Effector CD8-positive, alpha-beta T cell (primary cell): ENCODE measurements around the gene PAM16.
"Not testable (repeated sequence)": the region's sequence is repeated elsewhere in the genome, so short reads cannot be mapped to it uniquely, and the experiment has no call there.

Experiments used
- DNase-seq: peaks from one replicate; lab custom pipeline; 2025; lab: John Stamatoyannopoulos, UW
- total RNA-seq, 4 experiments: gene quantifications; one replicate each; lab custom pipeline; 2026; lab: John Stamatoyannopoulos, UW

Gene PAM16
- total RNA-seq: 1.5 to 3.7 (median 2.6) reads per million in 4 experiments

DNA sequence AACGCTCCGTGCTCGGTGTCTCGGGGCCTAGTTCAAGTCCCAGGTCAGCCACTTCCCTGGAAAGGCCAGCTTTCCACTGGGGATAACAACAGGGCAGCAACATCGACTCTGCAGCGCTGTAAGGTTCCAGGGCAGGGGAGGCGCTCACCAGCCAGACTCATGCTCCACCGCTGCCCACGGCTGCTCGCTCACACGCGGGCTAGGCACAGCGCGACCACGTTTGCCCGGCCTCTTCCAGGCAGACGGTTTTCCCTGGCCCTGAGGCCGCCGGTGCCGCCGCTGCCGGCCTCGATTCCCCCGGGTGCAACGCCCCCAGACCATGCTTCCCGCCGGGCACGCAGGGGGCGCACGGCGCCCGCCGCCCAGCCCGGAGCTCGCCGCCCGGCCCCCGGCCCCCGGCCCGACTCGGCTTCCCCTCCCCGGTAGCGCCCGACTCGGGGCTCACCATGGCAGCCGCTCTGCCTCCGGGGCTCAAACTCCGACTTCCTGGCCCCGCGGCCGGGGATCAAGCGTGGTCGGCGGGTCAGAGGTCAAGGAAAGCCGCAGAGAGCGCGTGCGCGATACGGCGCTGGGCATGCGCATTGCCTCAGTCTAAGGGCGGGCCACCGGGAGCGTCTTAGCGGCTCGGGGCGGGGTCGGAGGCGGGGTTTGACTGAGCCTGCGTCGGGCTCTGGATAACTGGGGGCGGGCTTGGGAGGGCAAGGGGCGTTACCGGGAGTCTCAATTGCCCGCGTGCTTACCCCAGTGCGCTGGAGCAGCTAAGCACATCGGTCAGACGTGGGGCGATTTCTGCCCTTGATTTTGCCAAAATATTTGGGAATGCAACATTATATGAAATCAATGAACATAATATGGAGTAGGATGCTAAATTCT, at the start of gene PAM16:
Gene PAM16, minus strand, starts transcription at position 535 of the 873 bp plus-strand sequence. Its CDS starts 87 bp downstream, at position 448.
- DNase-seq: peak; percentile 98

GRCh38 chr16:4399001-4399730, 48.0 kb upstream of the PAM16 start:
- DNase-seq: no peak

DNA sequence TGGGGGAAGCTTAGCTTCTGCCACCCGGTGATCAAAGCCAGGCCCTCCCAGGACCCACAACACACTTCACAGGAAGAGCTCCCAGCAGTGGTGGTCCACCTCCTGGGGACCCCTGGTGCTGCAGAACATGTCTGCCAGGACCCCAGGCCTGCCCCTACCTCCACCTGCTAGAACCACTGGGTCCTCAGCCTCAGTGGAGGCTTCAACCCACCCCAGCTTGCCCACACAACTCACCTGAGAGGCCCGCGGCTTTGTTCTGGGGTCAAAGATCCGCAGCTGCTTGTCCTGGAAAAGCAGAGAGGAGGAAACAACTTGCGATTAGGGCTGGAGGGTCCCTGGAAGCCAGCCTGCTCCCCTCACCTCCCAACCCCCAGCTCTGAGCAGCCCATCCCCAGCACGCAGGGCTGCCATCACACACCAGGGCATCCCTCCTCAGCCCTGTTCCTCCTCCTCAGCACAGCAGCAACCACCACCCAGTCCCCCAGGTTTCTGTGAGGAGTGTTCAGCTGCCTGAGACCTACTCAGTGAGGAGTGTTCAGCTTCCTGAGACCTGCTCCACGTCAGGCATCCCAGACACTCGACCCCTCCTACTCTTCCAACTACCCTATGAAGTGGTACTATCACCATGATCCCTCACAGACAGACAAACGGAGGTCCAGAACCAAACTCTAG, 44.1 kb upstream of the PAM16 start:
- no peak for DNase-seq

GRCh38 chr16:4393850-4394249, 42.7 kb upstream of the PAM16 start:
- DNase-seq: not testable (repeated sequence)

DNA sequence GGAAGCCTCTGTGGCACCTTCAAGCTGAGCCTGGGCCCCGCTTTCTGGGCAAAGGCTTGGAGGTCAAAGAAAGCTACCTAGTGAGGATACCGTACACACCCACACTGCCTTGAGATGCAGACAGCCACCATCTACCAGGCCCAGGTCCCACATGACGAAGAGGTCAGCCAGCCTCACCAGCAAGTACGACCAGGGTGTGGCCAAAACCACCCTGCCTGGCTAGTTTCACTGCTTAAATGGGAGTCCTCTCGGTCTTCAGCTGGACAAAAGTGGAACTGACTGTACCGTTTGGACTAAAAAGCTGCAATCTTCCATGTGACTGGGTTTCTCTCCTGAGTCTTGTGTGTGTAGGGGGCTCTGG, 42.1 kb upstream of the PAM16 start:
- no peak for DNase-seq

DNA sequence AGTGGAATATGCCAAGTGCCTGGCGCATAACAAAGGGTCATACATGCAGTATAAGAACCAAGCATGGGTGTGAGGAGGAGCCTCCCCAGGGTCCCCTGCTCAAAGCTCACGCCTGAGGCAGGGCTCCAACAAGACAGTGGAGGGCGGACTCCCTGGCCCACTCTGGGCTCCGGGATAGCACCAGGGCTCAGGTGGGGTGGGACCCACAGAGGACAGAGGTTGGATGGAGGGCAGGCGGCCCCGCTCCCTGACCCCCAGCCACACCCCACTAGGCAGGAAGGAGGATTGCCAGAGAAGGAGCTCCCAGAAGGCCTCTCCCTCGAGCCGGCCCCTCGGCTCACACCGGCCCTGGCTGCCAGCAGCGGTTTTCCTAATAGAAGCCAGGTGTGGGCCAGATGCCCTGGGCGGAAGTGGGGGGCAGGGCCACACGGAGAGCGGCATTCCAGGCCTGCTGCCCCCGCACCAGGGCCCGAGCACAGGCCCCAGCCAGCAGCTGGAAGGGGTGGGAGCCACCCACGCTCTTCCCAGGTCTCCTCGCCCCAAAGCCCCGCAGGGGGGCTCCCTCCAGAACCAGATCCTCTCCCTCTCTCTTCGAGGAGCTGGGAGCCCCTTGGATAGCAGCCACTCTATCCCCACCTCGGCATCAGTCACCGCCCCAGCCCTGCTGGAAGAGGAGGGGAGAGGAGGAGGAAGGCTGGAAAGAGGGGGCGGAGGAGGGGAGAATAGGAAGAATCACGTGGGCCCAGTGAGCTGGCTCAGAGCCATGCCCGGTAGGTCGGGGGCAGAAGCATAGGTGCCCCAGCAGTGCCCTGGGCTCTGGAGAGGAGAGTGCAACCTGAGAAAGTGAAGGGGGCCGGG, 41.5 kb upstream of the PAM16 start:
- DNase-seq: no peak

DNA sequence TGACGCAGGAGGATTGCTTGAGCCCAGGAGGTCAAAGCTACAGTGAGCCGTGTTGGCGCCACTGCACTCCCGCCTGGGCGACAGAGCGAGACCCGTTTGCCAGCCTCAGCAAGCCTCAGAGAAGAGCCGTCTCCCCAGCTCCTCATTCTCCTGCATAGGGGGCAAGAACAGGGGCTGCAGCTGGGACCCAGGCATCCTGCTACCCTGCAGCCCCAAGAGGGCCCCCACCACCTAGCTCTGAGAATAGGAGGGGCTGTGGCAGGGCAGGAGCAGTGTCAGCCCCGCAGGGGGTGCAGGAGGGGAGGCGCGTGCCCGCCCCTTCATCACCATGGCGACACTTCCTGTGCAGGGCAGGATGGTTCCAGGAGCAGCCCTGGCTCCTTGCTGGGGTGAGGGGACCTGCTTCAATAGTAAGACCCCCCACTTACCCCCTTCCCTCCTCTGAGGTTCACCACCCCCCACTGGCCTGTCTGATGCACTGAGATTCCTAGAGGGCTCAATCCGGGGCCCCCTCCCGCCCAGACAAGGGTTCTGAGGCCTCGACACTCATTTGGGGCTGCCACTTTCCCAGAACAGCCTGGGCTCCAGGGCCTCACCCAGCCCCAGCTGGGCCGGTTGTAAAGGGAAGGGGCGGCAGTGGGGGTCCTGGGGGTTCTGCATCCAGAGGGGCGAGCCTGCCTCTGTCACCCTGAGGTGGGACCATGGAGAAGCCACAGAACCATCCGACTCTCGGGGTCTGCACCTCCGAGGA, 40.7 kb upstream of the PAM16 start:
- no peak for DNase-seq

DNA sequence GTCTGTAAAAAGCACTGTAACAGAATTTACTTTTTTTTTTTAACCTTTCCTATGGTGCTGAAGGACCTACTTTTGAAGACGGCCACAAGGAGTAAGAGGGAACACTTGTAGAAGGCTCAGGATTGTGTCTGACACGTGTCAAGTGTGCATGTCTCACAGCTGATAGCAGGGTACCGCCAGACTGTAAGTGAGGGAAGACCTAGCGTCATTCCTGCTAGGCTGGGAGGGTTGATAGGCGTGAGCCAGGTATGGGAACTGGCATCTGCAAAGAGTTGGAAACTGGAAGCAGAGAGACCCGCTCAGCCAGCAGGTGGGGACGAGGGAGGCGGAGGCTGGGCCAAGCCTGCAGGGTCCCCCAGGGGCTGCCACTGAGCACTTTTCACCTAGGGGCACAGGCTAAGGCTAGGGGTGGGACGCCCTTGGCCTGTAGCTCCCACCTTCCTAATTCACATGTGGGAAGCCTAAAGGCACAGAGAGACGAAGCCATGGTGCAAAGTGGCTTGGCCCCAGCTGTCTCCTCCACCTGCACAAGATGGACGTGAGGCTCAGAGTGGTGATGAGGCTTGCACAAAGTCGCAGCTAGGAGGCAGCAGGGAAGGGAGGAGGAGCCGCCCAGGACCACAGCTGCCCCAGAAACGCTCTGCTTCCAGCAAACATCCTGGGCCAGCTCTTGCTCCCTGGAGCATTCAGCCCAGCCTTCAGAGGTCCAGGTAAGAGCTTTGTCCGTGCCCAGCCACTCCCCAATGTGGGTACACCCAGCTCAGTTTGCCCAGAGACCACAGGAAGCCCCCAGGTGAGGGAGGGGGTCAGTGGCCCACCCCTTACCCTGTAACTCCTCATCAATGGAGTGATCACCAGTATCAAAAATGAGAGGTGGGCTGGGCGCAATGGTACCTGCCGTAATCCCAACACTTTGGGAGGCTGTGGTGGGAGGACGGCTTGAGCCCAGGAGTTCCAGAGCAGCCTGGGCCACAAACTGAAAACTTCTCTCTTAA, 39.4 kb upstream of the PAM16 start:
- no peak for DNase-seq

DNA sequence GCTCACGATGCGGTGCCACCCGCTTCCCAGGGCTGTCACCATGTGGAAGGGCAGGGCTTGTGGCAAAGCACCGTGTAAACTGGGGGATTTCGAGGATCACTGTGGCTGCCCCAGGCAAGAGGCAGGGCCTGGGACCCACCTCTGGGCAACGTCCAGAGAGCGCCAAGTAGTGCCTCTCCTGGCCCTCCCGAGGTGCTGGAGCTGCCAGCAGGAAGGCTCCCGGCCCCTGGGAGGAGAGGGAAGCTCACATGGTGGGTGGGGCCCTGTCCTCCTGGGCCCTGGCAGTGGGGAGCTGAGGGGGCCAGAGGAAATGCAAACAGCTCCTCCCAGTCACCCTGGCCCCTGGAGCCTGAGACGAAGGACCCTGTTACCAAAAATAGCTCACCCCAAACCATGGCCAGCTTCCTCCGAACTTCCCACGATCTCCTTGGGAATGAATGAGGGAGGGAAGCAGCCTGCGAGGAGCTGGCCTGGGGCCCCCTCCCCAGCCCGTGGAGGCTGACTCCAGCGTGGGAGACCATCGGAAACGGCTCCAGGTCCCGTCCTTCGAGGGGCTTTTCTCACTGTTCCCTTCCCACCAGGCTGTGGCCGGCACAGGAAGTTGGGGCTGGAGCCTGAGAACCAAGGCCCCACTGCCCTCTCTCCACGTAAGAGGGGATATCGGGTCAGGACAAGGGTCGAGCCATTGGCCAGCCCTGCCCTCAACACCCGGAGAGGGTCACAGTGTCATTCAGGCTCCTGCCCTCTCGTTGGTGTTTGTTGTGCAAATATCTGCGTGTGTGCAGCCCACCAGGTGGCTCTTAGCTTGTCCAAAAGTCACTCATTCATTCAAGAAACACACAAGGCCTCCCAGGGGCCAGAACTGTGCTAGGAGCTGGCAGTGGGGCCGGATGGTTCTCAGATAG, 38.2 kb upstream of the PAM16 start:
- DNase-seq: no peak

DNA sequence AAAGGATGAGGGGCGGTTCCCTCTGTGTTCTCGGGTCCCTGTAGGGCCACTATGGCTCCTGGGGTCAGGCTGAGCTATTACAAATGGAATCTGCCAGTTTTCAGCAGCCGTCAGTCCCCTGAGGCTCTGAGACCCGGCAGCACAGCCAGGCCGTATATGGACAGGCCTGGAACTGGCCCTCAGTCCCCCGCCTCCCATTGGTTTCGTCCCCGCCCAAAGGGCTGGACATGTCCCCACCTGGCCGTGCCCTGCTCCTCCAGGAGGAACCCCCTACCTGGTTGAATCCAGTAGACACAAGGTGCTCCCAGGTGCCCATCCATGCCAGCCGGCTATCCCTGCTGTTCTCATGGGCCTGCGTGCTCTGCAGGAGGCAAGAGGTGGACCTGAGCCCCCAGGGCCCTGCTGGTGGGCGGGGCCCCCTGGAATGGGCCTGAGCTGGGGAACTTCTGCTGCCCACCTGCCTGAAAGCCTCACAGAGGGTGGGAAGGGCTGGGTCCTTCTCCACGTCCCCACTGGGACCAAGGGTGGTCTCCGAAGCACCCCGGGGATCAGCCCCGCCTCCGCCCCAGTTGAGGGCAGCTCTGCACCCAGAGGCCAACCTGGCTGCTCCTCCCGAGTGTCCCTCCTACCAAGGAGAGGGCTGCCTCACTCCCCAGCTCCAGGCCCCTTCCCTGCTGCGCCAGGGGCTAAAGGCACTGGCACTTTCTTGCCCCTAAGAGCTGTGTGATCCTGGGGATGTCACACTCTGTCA, 37.3 kb upstream of the PAM16 start:
- no peak for DNase-seq

DNA sequence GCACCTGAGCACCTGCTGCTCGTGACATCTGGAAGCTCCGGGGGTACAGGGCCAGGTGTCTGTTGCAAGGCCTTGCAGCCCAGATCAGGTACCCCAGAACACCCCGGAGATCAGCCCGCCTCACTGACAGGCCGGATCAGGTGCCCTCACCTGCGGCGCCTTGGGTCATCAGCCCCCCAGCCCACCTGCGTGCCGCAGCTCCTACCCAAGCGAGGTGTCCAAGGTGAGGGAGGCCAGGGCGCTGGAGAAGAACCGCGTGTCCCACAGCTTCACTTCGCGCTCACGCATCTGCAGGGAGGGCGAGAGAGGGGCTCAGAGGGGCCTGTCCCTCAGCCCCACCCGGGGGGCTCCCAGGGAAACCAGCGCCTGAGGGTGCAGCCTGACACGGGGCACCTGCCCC, 36.7 kb upstream of the PAM16 start:
- no peak for DNase-seq

GRCh38 chr16:4386951-4387565, 35.9 kb upstream of the PAM16 start:
- DNase-seq: no peak

- no peak for DNase-seq
Observed at GRCh38 chr16:4386451-4386805, 35.3 kb upstream of the PAM16 start.

DNA sequence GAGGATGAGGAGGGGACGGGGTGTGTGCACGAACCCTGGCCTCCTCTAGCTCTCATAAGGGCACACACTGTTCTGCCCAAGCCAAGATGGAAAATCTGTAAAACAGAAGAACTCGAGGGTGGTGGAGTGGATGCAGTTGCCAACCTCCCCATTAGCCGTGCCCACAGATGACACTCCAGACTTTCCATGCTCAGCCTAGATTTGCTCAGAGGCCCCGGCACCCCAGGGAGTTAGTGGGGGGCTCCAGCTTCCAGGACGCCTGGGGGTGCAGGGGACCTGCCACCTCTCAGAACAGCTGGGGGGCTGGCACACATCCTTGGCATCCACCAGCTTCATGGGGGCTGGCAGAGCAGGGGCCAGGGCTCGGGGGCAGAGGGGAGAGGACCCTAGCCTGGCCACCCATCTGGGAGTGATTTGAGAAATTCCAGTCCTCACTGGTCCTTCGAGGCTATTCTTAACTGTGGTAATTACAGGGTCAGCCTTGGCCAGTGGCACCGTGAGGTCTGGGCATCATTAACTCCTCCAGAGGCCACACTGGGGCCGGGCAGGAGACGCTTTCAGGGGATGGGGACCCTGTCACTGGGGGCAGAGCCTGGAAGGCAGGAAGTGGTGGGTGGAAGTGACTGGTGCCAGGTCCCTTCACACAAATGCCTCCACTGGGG, 34.8 kb upstream of the PAM16 start:
- no peak for DNase-seq

- no peak for DNase-seq
Observed at GRCh38 chr16:4385066-4385788, 34.1 kb upstream of the PAM16 start.

- DNase-seq: no peak
Observed at GRCh38 chr16:4384509-4384942, 33.4 kb upstream of the PAM16 start.
